RCC 7860 (cell line): Measurements from ENCODE around the gene TIGIT.
"Not testable (repeated sequence)": the region's sequence is repeated elsewhere in the genome, so short reads cannot be mapped to it uniquely, and the experiment has no call there.

ENCODE experiments used
- DNase-seq: peaks from one replicate; pipeline ENCODE4 v3.0.0-alpha.2; 2015; ENCODE audit warnings: low spot score
- FAIRE-seq: peaks from 2 replicates; lab custom pipeline; 2012; peaks lifted over from hg19 to GRCh38; lab: Jason Lieb, UNC

Gene TIGIT

DNA sequence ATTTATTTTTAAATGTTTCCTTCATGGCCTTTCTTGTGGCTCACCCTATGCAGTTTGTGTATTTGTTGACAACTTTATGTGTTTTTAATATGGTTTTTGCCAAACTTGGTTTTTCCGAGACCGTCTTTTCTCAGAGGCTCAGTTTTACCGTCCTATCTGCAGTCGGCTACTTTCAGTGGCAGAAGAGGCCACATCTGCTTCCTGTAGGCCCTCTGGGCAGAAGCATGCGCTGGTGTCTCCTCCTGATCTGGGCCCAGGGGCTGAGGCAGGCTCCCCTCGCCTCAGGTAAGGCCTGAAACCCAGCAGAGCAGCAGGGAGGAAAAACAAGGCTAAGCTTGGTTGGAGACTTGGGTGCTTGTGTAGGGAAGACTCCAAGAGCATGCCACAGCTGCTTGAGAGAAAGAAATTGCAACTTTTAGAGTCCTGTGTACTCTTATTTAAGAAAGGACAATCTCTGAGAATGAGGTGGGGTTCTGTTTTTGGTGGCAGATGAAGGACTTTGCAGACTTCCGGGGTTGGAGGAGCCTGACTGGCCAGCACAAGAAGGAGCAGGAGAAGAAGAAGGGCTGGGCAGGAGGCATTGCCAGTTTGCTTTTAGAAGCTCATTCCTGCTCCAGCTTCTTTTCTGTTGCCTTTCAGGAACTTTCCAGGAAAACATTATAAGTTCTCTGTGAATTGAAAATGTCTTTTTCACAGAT is at the start of gene TIGIT:
TIGIT (plus strand) TSS at position 191 of the 698 bp plus-strand sequence; CDS start at position 225, 34 bp downstream.
- DNase-seq (no peak), FAIRE-seq (no peak)

DNA sequence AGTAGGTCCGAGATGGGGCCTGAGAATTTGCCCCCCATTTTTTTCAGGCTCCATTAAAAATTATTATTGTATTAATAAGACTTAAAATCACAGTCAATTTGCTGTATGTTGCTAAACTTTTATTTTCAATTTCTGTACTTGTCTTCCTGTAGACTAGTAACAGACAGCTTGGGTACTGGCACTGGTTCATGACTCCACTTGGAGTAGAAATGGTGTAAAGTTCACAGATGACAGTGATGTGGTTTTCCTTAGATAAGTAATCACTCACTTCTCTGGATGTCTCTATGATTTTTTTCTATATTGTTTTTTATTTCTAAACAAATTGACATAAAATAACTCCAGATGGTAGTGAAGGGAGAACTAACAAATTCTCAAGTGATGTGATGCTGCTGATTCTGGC is 40.9 kb upstream of the TIGIT start:
- FAIRE-seq (no peak), DNase-seq (no peak)

DNA sequence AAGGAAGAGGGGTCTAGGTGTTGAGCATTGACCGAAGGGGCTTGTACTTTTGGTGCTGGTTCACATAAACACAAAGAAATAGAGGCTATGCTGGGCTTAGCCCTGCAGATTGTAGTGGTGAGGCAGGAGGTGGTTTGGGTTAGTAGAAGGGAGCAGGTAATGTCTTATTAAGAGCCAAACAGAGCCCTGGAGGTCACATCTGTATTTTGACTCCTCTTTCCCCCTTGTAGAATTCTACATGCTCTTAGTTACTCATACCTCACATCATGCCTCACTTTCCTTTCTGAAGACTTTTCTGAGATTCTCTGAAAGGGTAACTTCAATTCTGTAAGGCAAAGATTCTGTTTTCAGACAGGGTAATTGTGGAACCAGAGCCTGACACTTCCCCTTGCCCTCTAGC is 40.3 kb upstream of the TIGIT start:
- FAIRE-seq (no peak), DNase-seq (no peak)

DNA sequence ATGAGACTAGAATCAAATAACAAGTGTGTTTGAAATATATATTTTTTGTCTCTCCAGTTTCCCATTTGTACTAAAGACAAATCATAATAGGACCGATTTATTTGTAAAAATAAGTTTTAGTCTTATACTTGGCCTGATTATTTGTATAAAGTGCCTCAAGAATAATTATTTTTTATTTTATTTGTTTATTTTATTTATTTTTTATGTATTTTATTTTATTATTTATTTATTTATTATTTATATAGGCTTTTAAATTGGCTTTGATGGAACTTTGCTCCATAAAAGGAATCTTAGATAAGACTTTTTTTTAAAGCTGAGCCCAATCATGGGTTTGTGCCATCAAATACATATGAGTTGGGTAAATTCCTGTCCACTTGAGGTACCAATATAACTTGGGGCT is 34.3 kb upstream of the TIGIT start:
- DNase-seq = no peak
- peak; percentile 26 for FAIRE-seq

DNA sequence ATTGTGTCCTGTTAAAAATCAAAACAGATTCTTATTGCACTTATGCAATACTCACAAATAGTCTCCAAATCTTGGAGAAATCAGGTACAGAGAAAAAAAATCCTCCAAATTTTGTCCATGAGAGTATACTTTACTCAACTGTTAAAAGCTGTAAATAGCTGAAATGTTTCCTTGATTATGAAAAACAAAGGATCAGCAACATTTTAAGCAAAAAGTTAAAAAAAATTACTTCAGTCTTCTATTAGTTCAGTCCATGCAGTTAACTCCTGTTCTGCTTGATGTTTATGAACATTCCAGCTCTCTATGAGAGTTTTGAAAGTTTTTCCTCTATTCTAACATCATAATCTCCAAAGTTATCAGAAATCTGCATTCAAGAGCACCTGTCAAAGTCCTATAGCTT is 33.7 kb upstream of the TIGIT start:
- no peak for DNase-seq
- FAIRE-seq = no peak

DNA sequence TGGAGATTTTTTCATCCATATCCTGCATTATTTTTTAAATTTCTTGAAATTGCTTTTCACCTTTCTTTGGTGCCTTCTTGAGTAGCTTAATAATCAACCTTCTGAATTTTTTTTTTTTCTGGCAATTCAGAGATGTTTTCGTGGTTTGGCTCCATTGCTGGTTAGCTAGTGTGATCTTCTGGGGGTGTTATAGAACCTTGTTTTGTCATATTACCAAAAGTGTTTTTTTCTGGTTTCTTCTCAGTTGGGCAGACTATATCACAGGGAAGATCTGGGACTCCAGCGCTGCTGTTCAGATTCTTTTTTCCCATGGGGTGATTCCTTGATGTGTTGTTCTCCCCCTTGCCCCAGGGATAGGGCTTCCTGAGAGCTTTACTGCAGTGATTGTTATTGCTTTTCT is 23.8 kb upstream of the TIGIT start:
- FAIRE-seq = no peak

DNA sequence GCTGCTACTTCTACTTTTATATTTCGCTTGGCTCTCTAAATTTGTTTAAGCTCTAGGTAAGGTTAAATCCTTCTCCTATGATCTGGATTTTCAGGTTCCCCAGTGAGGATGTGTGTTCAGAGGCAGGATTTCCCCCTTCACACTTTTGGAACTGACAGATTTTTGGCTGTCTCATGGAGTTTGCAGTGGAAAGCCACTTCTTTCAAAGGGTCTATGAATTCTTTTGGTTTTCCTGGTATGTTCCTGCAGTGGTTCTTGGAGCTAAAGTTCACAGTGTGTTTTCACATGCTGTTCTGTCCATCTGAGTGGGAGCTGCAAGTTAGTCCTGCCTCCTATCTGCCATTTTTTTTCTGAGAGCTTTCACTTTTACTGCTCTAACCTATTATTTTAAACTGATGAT is 21.6 kb upstream of the TIGIT start:
- no peak for FAIRE-seq

More for the DNA sequence above, 23.8 kb upstream of the TIGIT start:
- no peak for DNase-seq

DNA sequence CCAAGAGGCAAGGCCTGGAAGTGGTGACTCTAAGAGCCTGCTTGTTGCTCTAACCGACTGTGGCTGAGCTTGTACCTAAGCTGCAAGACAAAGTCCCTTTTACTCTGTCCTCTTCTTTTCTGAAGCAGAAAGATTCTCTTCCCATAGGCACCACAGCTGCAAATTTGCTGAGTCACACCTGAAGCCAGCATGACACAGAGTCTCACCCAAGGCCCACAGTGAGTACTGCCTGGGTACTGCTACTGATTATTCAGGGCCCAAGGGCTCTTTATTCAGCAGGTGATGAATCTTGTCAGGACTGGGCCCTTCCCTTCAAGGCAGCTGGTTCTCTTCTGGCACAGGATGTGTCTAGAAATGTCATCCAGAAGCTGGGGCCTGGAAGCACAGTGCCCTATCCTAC is 18.9 kb upstream of the TIGIT start:
- FAIRE-seq (no peak), DNase-seq (no peak)

More for the DNA sequence above, 21.6 kb upstream of the TIGIT start:
- no peak for DNase-seq

DNA sequence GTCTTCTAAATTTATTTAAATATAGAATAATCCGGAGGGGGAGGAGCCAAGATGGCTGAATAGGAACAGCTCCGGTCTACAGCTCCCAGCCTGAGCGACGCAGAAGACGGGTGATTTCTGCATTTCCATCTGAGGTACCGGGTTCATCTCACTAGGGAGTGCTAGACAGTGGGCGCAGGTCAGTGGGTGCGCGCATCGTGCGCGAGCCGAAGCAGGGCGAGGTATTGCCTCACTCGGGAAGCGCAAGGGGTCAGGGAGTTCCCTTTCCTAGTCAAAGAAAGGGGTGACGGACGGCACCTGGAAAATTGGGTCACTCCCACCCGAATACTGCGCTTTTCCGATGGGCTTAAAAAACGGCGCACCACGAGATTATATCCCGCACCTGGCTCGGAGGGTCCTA is 17.0 kb upstream of the TIGIT start:
- FAIRE-seq, DNase-seq: not testable (repeated sequence)

DNA sequence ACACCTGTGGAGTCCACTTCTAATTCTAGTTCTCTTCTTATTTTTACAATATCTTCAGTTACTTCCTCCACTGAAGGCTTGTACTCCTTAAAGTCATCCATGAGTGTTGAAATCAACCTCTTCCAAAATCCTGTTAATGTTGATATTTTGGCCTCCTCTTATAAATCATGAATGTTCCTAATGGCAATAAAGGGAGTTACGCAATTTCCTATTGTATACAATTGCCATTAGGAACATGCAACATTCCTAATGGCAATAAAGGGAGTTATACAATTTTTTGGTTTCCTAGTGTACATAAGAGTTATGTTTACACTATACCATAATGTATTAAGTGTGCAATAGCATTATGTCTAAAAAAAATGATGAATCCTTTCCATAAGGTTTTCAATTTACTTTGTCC is 9.2 kb upstream of the TIGIT start:
- no peak for DNase-seq
- FAIRE-seq = no peak

DNA sequence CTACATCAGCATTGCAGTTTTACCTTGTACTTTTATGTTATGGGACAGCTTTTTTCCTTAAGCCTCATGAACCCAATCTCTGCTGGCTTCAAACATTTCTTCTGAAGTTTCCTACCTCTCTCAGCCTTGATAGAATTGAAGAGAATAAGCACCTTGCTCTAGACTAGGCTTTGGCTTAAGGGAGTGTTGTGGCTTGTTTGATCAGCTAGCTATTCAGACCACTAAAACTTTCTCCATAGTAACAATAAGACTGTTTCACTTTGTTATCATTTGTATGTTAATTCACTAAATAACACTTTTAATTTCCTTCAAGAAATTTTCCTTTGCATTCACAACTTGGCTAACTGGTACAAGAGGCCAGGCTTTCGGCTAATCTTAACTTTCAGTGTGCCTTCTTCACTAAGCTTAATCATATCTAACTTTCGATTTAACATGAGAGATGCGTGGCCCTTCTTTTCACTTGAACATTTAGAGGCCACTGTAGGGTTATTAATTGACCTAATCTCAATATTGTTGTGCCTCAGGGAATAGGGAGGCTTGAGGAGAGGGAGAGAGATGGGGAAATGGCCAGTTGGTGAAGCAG is 8.1 kb upstream of the TIGIT start:
- no peak for DNase-seq
- FAIRE-seq = no peak

DNA sequence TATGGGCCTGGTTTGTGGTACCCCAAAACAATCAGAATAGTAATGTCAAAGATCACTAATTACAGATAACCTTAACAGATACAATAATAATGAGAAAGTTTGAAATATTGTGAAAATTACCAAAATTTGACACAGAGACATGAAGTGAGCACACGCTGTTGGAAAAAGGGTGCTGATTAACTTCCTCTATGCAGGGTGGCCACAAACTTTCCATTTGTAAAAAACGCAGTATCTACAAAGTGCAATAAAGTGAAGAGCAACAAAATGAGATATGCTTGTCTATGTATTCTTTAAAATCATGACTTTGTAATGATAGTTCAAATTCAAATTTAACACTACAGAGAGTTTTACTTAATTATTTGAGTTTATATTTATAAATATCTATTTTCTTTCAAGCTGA is 7.6 kb upstream of the TIGIT start:
- no peak for FAIRE-seq
- DNase-seq = no peak

DNA sequence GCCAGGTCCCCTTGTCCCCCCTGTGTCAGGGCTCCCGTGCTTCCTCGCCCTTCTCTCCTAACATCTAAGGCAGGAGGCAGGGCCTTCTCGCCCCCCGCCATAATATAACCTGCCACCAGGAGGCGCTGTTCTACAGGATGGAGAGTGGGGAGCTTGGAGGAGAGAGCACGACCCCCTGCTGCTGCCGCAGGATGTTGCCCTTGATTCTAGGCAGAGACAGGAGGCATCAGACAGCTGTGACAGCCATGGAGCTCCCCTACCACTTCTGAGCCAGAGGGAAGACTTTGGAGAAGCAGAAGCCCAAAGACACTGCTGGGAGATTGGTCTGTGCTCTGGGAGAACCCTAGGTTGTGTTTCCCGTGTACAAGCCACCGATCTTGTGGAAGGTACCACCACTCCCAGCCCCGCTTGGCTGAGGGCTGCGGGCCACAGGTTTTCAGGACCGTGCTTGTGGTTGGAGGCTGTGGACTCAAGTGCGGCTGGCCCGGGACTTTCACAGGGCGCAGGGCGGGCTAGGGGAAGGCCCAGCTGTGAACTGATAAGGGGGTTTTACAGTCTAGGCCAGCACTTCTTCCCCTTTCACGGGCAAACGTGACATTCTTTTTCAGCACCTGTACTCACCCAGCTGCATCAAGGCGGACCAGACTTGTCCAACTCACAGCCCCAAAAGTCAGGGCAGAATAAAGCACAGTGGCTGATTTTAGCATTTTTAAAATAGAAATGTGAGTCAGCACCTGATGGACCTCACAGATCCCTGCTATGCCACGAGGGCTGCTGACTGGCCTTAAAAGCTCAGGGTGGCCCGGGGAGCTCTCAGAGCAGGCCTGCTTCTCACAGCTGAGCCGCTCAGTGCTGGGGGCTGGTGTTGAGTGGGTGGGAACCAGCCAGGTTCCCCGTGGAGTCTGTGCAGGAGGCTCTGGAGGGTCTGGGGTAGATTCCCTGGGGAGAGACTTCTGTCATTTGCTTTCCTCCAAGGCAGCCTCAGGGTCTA is 2.6 kb upstream of the TIGIT start:
- peak; percentile 30 for DNase-seq
- no peak for FAIRE-seq

DNA sequence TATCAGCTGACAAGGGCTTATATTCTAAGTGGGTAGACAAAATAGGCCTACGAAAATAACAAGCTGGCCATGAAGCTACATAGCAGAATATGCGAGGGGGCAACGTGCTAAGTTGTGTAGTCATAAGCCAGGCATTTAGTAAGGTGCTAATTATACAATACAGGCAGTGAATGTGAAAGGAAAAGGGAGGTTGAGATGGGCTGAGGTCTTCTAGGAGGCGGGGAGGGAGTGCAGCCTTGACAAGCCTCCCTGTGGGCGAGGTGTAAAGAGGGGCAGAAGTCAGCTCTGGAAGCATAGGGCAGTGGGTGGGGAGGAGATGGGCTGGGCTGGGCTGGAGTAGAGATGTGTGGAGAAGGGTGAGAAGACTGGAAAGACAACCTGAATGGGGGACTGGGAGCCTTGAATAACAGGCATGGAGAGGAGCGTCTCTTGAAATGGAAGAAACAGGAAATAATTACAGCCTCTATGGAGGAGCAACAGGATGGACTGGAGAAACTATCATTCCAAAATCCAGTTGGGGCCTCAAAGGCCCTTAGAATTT is 1.2 kb downstream of the TIGIT start:
- no peak for FAIRE-seq
- no peak for DNase-seq

DNA sequence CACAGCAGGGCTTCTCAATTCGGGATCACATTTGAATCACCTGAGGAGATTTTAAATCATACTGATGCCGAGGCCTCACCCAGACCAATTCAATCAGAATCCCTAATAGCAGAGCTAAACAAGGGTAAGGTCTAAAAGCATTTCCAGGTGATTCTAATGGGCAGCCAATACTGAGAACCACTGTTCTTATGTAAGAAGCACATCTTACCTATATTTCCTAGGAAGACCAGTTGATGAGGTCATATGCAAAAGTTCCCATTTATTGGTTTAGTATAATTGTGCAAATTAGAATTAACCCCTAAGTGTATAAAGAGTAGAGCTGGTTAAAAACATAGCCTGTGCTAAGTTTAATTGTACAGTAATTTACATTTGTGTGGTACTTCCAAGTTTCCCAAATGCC is 2.1 kb downstream of the TIGIT start:
- DNase-seq (no peak), FAIRE-seq (no peak)

DNA sequence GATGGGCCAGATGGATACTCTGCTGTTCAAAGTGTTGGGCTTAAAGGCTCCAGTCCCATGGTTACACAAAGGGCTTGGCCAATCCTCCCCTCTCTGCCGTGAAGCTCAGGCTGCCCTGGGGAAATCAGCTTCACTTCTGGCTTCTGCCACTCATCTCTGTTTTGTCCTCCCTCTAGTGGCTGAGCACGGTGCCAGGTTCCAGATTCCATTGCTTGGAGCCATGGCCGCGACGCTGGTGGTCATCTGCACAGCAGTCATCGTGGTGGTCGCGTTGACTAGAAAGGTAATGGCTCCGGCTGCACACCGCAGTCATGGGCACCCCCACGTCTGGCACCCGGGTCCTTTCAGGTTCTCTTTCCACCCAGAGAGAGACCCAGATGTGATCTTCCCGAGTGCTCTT is 5.6 kb downstream of the TIGIT start:
- no peak for DNase-seq
- no peak for FAIRE-seq

DNA sequence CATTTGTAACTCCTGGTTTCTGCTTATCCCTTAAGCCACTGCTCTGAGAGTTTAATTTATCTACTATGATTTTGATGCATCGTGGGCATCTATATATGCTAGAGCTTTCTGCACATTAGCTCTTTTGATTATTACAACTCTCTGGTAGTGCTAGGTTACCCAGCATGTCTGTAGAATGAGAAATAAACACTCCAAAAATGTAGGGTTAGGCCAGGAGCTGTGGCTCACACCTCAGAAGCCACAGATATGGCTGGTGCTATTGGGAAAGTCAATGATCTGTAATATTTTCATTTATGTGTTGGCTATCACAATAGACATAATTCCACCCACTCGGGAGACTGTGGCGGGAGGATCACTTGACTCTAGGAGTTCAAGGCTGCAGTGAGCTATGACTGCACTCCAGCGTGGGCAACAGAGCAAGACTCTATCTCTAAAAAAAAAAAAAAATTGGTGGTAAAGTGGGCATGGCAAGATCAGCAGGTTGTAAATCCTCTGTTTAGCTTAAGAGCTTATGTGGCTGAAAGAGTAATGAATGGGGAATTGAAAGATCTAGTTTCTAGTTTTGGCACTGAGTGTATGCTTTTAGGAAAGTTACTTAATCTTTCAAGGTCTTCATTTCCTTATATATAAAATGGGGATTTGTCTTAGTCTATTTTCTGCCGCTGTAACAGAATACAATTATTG is 6.3 kb downstream of the TIGIT start:
- FAIRE-seq (no peak), DNase-seq (no peak)

DNA sequence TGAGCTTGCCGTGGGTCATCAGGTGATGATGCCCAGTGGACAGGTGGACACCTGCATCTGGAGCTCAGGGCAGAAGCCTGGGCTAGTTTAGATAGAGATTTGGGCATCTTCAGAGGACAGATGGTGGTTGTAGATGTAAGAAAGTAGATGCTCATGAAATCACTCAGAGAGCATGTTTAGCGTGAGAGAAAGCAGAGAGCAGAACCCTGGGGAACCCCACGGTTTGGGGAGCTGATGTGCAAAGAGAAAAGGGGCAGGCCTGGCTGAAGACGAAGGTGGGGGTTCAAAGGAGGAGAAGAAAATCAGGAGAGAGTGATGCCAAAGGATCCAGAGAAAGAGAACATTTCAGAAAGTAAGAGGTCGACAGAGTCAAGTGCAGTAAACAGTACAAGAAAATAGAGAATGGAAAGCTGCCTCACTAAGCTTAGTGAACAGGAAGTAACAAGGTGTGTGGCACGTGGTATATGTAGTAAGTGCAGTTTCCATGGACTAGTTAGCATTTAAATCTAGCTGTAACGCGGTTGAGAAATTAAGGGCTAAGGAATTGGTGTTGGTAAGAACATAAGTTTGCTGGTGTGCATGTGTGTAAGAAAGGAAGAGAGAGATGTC is 13.5 kb downstream of the TIGIT start:
- no peak for FAIRE-seq

DNA sequence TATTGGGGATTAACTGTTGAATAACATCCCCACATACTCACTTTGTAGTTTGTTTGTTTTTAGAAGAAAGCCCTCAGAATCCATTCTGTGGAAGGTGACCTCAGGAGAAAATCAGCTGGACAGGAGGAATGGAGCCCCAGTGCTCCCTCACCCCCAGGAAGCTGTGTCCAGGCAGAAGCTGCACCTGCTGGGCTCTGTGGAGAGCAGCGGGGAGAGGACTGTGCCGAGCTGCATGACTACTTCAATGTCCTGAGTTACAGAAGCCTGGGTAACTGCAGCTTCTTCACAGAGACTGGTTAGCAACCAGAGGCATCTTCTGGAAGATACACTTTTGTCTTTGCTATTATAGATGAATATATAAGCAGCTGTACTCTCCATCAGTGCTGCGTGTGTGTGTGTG is 14.0 kb downstream of the TIGIT start:
- DNase-seq (no peak), FAIRE-seq (no peak)

More for the DNA sequence above, 13.5 kb downstream of the TIGIT start:
- no peak for DNase-seq

DNA sequence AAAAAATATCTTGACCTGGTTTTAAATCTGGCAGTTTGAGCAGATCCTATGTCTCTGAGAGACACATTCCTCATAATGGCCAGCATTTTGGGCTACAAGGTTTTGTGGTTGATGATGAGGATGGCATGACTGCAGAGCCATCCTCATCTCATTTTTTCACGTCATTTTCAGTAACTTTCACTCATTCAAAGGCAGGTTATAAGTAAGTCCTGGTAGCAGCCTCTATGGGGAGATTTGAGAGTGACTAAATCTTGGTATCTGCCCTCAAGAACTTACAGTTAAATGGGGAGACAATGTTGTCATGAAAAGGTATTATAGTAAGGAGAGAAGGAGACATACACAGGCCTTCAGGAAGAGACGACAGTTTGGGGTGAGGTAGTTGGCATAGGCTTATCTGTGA is 14.5 kb downstream of the TIGIT start:
- FAIRE-seq = no peak
- no peak for DNase-seq
